Lung (tissue), 12 donors: Measurements from ENCODE around the gene SERPINI1. TPM values are rescaled to one million over a fixed set of nuclear protein-coding genes. Genes with fewer than 3 reads are reported as not detected.

Source experiments
- ATAC-seq: fragments of 200-7000 bp; cut with Tn5 transposase; one replicate; pipeline ENCODE4 v1.9.1; 2020; ENCODE audit warnings: moderate number of reproducible peaks; ENCODE audit not compliant: insufficient read depth, low FRiP score
- DNase-seq, 3 donors: peaks; one replicate each; pipeline ENCODE4 v3.0.0-alpha.2; 2013 to 2017
- H3K27ac ChIP-seq, 2 donors: one replicate each; pipeline ENCODE4 v1.5.1; 2013; ENCODE audit warnings: mild to moderate bottlenecking in 2 of 2, moderate library complexity in 2 of 2, control low read depth in 1 of 2, inconsistent platforms in 1 of 2, low read depth in 1 of 2, low read length in 1 of 2
- H3K27me3 ChIP-seq, 3 donors: one replicate each; pipeline ENCODE4 v1.5.1; 2013; ENCODE audit warnings: low read length in 2 of 3; ENCODE audit not compliant: control insufficient read depth in 3 of 3, insufficient read depth in 3 of 3
- H3K36me3 ChIP-seq, 4 donors: one replicate each; pipeline ENCODE4 v1.5.1; 2013; ENCODE audit warnings: low read length in 4 of 4, mild to moderate bottlenecking in 1 of 4, moderate library complexity in 1 of 4; ENCODE audit not compliant: control insufficient read depth in 4 of 4, insufficient read depth in 4 of 4
- H3K4me1 ChIP-seq, 5 donors: one replicate each; pipeline ENCODE4 v1.5.1; 2013; ENCODE audit warnings: low read length in 5 of 5, mild to moderate bottlenecking in 2 of 5, moderate library complexity in 1 of 5; ENCODE audit not compliant: control insufficient read depth in 5 of 5, insufficient read depth in 5 of 5
- H3K4me3 ChIP-seq: one replicate; pipeline ENCODE4 v1.5.1; 2013; ENCODE audit warnings: mild to moderate bottlenecking, control low read depth, moderate library complexity
- H3K9ac ChIP-seq, 2 donors: one replicate each; pipeline ENCODE4 v1.5.1; 2013; ENCODE audit warnings: low read length in 2 of 2, control low read depth in 1 of 2; ENCODE audit not compliant: insufficient read depth in 1 of 2
- H3K9me3 ChIP-seq, 4 donors: one replicate each; pipeline ENCODE4 v1.5.1; 2013; ENCODE audit warnings: low read length in 3 of 4, mild to moderate bottlenecking in 1 of 4, moderate library complexity in 1 of 4; ENCODE audit not compliant: control insufficient read depth in 4 of 4, insufficient read depth in 3 of 4
- CTCF ChIP-seq: IDR thresholded peaks from 2 replicates; pipeline ENCODE4 v1.5.1; 2012; ENCODE audit warnings: mild to moderate bottlenecking; ENCODE audit errors: control extremely low read depth, extremely low read depth
- WGBS, 2 donors: extraction: QIAGEN DNeasy Blood & Tissue Kit; methylation state at CpG; one replicate each; pipeline ENCODE4 v1.1.7; 2013; 5-methylcytosine and 5-hydroxymethylcytosine counted together
- polyA plus RNA-seq, 2 donors: library from polyadenylated mRNA; stranded (reverse); fragments of 200-250 nt; gene quantifications; one replicate each; pipeline ENCODE4 v1.2.1, GENCODE V29; 2013
- total RNA-seq, 2 donors: library from RNA; depleted of rRNA in 1 of 2; stranded (reverse); fragments of >200 nt in 1 of 2; gene quantifications; one replicate each; pipeline ENCODE4 v1.2.1, GENCODE V29; 2014 to 2021
- donor health status: control.
- donor health status: control.
- donor health status: Bipolar disorder and iron deficiency.
- donor health status: healthy.
- donor health status: DM: yes; HTN: yes; CAD: no.

SERPINI1 gene
- total and polyA plus RNA-seq, 4 donors: 3.3 to 18.3 (median 5.5) TPM

GRCh38 chr3:167750272-167750971 is 14.9 kb downstream of the SERPINI1 start:
- Histone ChIP-seq H3K27ac (no peak overlapping the region), H3K36me3 (no peaks in the 10 kb centered on the region), H3K4me3 (no peak overlapping the region), H3K27me3 (no peaks in the 10 kb centered on the region), H3K4me1 (no peaks in the 10 kb centered on the region), H3K9me3 (no peaks in the 10 kb centered on the region), H3K9ac (no peak overlapping the region)
- 33 to 40% methylated on average over 3 of the region's 3 CpGs for WGBS, 2 donors
- TF ChIP-seq CTCF: no peak
- DNase-seq (no peak), ATAC-seq (no peak)

- Histone ChIP-seq H3K4me3 (no peak overlapping the region), H3K27ac (no peak overlapping the region), H3K27me3 (no peaks in the 10 kb centered on the region), H3K9me3 (no peaks in the 10 kb centered on the region), H3K4me1 (no peaks in the 10 kb centered on the region), H3K9ac (no peak overlapping the region), H3K36me3 (no peaks in the 10 kb centered on the region)
- TF ChIP-seq CTCF: no peak
- ATAC-seq (no peak), DNase-seq (no peak)
Observed at GRCh38 chr3:167754049-167754448, 18.5 kb downstream of the SERPINI1 start.

- Histone ChIP-seq H3K4me3 (no peak overlapping the region), H3K27ac (no peak overlapping the region), H3K36me3 (no peaks in the 10 kb centered on the region), H3K27me3 (no peaks in the 10 kb centered on the region), H3K9me3 (peaks cover 0 to 8% (median 0%) of the 10 kb centered on the region in 4 donors), H3K9ac (no peak overlapping the region), H3K4me1 (no peaks in the 10 kb centered on the region)
- TF ChIP-seq CTCF: no peak
- WGBS, 2 donors: 74 to 95% methylated on average over 1 of the region's 1 CpG
- ATAC-seq: no peak
- no peak for DNase-seq
Observed at GRCh38 chr3:167761302-167761701, 25.8 kb downstream of the SERPINI1 start.

- 47 to 56% methylated on average over 2 of the region's 2 CpGs for WGBS, 2 donors
Observed at GRCh38 chr3:167762296-167762695, 26.8 kb downstream of the SERPINI1 start.

More at GRCh38 chr3:167762296-167762695, 26.8 kb downstream of the SERPINI1 start:
- ATAC-seq: no peak
- Histone ChIP-seq H3K9me3 (peaks cover 0 to 8% (median 0%) of the 10 kb centered on the region in 4 donors), H3K9ac (no peak overlapping the region), H3K27ac (no peak overlapping the region), H3K36me3 (no peaks in the 10 kb centered on the region), H3K27me3 (no peaks in the 10 kb centered on the region), H3K4me3 (no peak overlapping the region), H3K4me1 (no peaks in the 10 kb centered on the region)
- DNase-seq: no peak
- no peak for TF ChIP-seq CTCF
